Renal pelvis (tissue), 4 donors: ENCODE data around the gene JAM3. TPM values are rescaled to one million over a fixed set of nuclear protein-coding genes. Genes with fewer than 3 reads are reported as not detected.
A peak's percentile ranks its signal among the peaks of the same experiment; 100 is the strongest.
"Not testable (repeated sequence)": the region's sequence is repeated elsewhere in the genome, so short reads cannot be mapped to it uniquely, and the experiment has no call there.

ENCODE experiments used
- DNase-seq: peaks from one replicate; pipeline ENCODE4 v3.0.0-alpha.2; 2013
- polyA plus RNA-seq, 3 donors: library from polyadenylated mRNA; unstranded; fragments of 120-200 nt; gene quantifications; one replicate each; pipeline ENCODE4 v1.2.1, GENCODE V29; 2013; ENCODE audit not compliant: insufficient read length in 3 of 3

The JAM3 gene
- polyA plus RNA-seq, 3 donors, result 52.9 to 58.2 (median 54.7) TPM

GRCh38 chr11:134052988-134053945 lies 15.6 kb upstream of the JAM3 start:
- DNase-seq, result no peak

GRCh38 chr11:134055029-134055428 lies 13.8 kb upstream of the JAM3 start:
- no peak for DNase-seq

- no peak for DNase-seq
Measured at GRCh38 chr11:134060316-134060715, 8.6 kb upstream of the JAM3 start.

- no peak for DNase-seq
Measured at GRCh38 chr11:134062265-134063123, 6.4 kb upstream of the JAM3 start.

GRCh38 chr11:134063124-134063495 lies 5.8 kb upstream of the JAM3 start:
- no peak for DNase-seq

DNA sequence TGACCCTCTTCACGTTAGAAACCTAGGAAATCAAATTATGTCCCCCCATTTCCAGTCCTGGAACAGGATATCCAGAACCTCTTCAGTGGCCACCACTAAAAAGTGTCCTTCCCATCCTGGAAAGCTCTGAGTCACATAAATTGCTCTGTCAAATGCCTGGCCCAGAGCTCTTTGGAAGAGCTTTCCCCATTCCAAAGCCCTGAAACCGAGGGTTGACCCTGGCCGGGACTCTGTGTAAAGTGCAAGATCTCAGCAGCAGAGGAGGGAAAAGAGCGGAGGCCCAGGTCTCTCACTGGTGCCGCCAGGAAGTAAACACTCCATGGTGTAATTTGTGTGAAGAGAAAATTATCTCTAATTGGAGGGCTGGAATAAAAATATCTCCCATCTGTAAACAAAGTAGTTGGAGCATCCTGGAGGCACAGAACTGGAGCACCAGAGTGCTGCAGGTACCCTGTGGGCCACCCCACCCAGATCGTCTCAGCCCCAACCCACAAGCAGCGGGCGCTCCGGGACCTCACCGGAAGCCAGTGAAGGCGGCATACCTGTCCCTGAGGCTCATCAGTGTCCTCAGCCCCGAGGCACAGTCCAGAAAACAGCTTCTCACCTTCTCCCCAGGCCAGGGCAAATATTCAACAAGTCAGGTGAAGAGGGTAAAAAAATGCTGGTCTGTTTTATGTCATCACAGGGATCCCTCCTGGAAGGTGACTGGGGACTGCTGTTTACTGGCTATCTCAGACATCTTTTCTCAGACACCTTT lies 4.7 kb upstream of the JAM3 start:
- no peak for DNase-seq

DNA sequence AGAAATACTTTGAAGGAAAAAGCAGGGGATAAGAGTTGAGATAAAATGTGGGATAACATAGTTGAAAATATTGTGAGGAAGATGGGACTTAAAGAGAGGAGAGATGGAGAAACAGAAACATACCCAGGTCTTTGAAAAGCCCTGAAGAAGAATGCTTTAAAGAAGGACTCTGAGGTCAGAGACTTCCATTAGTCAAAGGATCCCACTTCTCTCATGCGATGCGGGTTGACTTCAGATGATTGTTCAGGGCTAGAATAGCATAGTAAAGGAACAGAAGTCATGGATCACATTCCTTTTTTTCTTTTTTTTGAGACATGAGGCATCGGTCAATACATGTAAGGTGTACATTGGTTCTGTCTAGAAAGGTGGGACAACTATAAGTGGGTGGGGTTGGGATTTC lies 3.5 kb upstream of the JAM3 start:
- DNase-seq, result no peak

DNA sequence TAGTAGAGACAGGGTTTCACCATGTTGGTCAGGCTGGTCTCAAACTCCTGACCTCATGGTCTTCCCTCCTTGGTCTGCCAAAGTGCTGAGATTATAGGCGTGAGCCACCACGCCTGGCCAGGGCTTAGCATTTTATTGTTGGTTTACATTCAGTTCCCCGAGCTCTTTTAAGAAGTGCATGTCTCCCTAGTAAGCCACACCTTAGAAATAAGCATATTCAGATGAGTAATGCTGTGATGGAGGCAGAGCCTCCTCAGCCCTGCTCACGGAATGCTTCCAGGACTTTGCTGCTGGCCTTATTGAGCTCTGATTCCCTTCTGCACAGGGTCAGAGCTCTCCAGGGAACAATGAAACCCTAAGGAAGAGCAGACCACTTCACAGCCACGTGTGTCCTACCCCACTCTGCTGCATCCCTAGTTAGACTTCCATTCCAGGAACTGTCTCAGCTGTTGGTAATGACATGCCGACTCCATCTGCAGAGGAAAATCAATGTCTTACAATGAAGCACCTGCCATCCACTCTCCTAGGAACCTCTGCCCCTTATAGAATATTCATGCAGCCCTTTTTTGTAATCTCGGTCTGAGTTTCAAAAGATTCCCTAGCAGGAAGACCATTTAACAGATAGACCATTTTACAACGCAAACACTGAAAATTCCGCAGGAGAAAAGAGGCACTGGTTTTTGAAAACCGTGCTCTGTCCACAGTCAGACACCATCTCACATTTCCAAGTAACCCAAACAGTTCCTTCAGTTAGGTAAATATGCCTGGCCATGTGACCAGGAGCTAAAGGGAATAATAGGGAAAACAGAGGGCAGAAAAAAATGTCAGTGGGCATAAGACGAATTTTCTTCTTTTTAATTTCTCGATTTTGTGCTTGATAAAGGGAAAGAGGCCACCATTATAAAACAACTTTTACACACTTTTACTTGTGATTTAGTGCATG lies 1.7 kb upstream of the JAM3 start:
- no peak for DNase-seq

GRCh38 chr11:134069426-134070341 lies 812 bp downstream of the JAM3 start:
- peak; percentile 26 for DNase-seq

- DNase-seq, result no peak
Measured at GRCh38 chr11:134070342-134070845, 1.5 kb downstream of the JAM3 start.

- no peak for DNase-seq
Measured at GRCh38 chr11:134071306-134071705, 2.4 kb downstream of the JAM3 start.

GRCh38 chr11:134071766-134072402 lies 3.0 kb downstream of the JAM3 start:
- no peak for DNase-seq

DNA sequence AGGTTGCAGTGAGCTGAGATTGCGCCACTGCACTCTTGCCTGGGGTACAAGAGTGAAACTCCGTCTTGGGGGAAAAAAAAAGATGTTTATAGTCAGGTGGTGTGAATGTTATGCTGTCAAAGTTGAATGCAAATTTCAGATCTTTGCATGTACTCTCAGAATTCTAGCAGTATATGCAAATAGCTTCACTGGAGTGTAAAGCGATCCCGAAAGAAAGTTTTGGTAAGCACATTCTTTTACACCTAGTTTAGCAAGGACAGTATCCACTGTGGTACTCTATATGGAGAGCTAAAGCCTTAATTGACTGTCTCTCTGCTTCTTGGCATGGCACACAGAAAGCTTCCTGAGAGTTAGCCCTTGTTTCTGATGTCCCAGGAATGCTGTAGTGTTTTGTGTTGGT lies 4.0 kb downstream of the JAM3 start:
- no peak for DNase-seq

DNA sequence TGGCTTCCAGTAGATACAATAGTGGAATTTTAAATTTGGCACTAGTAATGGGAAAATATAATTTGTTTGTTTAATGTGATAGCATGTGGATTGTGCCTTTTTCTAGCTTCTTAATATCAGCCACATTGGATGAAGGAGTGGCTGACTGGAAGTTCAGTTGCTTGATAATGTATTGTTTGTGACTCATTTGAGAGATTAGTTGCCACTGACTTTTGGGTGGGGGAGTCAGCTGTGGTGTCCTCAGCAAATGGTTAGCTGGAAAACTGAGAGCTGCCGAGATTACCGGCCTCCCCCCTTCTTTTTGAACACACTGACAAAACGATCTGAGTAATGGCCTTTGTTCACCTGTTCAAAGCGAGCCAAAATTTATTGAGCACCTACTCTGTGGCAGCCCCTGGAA lies 5.5 kb downstream of the JAM3 start:
- DNase-seq, result no peak

DNA sequence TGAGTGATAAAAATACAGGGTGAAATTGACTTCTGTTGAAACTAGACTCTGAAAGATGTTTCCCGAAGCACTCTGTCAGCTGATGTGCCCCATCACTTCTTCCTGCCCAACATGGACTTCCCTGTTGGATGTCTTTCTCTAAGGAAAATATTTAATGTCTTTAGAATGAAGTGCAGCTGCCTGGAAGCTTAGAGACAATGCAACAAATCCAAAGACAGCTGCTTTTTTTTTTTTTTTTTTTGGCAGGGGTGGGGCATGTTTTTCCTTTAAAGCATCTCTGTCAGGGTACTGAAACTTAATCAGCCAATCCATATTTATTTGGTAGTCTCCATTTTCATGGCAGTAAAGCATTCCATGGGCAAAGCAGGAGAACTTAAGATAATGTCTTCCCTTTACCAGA lies 5.9 kb downstream of the JAM3 start:
- DNase-seq, result no peak

DNA sequence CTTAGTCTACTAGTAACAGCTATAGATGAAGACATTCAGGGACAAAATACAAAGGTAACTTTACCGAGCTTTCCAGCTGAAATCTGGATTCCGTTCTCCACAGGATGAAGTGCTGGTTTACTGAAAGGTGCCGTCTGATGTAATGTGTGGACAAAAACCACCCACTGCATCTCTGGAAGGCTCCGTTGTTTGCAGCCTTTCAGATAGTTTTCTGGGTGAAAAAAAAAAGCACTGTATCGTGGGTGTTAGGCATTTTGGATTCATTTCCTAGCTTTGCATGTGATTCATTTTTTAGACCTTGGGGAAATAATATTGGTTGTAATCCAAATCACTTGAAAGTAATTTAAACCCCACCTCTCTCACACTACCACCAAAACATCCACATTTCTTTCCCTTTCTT lies 10.4 kb downstream of the JAM3 start:
- DNase-seq, result no peak

DNA sequence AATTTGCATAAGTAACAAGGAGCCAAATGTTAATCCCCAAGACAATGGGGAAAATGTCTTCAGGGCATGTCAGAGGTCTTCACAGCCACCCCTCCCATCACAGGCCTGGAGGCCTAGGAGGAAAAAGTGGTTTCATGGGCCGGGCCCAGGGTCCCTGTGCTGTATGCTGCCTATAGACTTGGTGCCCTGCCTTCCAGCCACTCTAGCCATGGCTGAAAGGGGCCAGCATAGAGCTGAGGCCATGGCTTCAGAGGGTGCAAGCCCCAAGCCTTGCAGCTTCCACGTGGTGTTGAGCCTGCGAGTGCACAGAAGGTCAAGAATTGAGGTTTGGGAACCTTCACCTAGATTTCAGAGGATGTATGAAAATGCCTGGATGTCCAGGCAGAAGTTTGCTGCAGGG lies 12.4 kb downstream of the JAM3 start:
- DNase-seq, result not testable (repeated sequence)

GRCh38 chr11:134082990-134083389 lies 14.1 kb downstream of the JAM3 start:
- DNase-seq, result no peak

GRCh38 chr11:134086376-134086775 lies 17.5 kb downstream of the JAM3 start:
- DNase-seq, result no peak
